H9 (cell line): ENCODE results near the gene CSRNP3. TPM values are rescaled to one million over a fixed set of nuclear protein-coding genes. Genes with fewer than 3 reads are reported as not detected.

ENCODE experiments used
- DNase-seq: peaks from one replicate; pipeline ENCODE4 v3.0.0-alpha.2; 2017
- H2AFZ ChIP-seq: one replicate; pipeline ENCODE4 v1.6.1; 2013; ENCODE audit warnings: mild to moderate bottlenecking, low read length, control low read depth, moderate library complexity
- H2AK5ac ChIP-seq: 2 replicates; pipeline ENCODE4 v1.6.1; 2013; ENCODE audit warnings: low read length, control low read depth, mixed read lengths; ENCODE audit not compliant: insufficient read length
- H2BK120ac ChIP-seq: one replicate; pipeline ENCODE4 v1.6.1; 2013; ENCODE audit warnings: low read depth, mild to moderate bottlenecking, low read length, control low read depth, inconsistent platforms; ENCODE audit not compliant: poor library complexity, severe bottlenecking
- H2BK12ac ChIP-seq: 2 replicates; pipeline ENCODE4 v1.6.1; 2013; ENCODE audit warnings: low read length, control low read depth, mixed read lengths, low read depth; ENCODE audit not compliant: insufficient read length
- H2BK15ac ChIP-seq: 2 replicates; pipeline ENCODE4 v1.6.1; 2013; ENCODE audit warnings: low read depth, low read length, control low read depth
- H2BK20ac ChIP-seq: one replicate; pipeline ENCODE4 v1.6.1; 2013; ENCODE audit warnings: low read depth, mild to moderate bottlenecking, low read length, control low read depth, inconsistent platforms; ENCODE audit not compliant: poor library complexity, severe bottlenecking
- H2BK5ac ChIP-seq: 2 replicates; pipeline ENCODE4 v1.6.1; 2013; ENCODE audit warnings: low read length, control low read depth, mixed read lengths; ENCODE audit not compliant: insufficient read length
- H3K14ac ChIP-seq: 2 replicates; pipeline ENCODE4 v1.6.1; 2013; ENCODE audit warnings: low read length, control low read depth; ENCODE audit not compliant: insufficient read depth
- H3K18ac ChIP-seq: 2 replicates; pipeline ENCODE4 v1.6.1; 2013; ENCODE audit warnings: low read depth, mild to moderate bottlenecking, mixed read lengths, low read length, control low read depth; ENCODE audit not compliant: insufficient read length
- H3K23ac ChIP-seq: 2 replicates; pipeline ENCODE4 v1.6.1; 2013; ENCODE audit warnings: low read length, control low read depth, mixed read lengths, low read depth; ENCODE audit not compliant: insufficient read length
- H3K23me2 ChIP-seq: 2 replicates; pipeline ENCODE4 v1.6.1; 2013; ENCODE audit warnings: low read depth, mild to moderate bottlenecking, mixed read lengths, low read length, control low read depth; ENCODE audit not compliant: insufficient read length, poor library complexity, severe bottlenecking
- H3K27ac ChIP-seq: 2 replicates; pipeline ENCODE4 v1.5.1; 2013; ENCODE audit warnings: low read length, control low read depth, mixed read lengths, low read depth; ENCODE audit not compliant: insufficient read length
- H3K27me3 ChIP-seq: 2 replicates; pipeline ENCODE4 v1.6.1; 2013; ENCODE audit warnings: low read length, control low read depth, inconsistent platforms; ENCODE audit not compliant: insufficient read depth
- H3K4ac ChIP-seq: 2 replicates; pipeline ENCODE4 v1.6.1; 2013; ENCODE audit warnings: low read depth, mild to moderate bottlenecking, control low read depth, inconsistent platforms, low read length, moderate library complexity
- H3K4me1 ChIP-seq: 2 replicates; pipeline ENCODE4 v1.6.1; 2013; ENCODE audit warnings: low read length, control low read depth, inconsistent platforms; ENCODE audit not compliant: insufficient read depth
- H3K4me2 ChIP-seq: 2 replicates; pipeline ENCODE4 v1.6.1; 2013; ENCODE audit warnings: low read length, control low read depth, mixed read lengths; ENCODE audit not compliant: insufficient read length, insufficient read depth
- H3K56ac ChIP-seq: 2 replicates; pipeline ENCODE4 v1.6.1; 2013; ENCODE audit warnings: low read depth, mild to moderate bottlenecking, mixed read lengths, low read length, control low read depth; ENCODE audit not compliant: insufficient read length
- H3K79me1 ChIP-seq: 2 replicates; pipeline ENCODE4 v1.6.1; 2013; ENCODE audit warnings: low read depth, mild to moderate bottlenecking, moderate library complexity, low read length, control low read depth, inconsistent platforms; ENCODE audit not compliant: insufficient read depth, poor library complexity, severe bottlenecking
- H3K79me2 ChIP-seq: 2 replicates; pipeline ENCODE4 v1.6.1; 2013; ENCODE audit warnings: low read length, control low read depth, inconsistent platforms; ENCODE audit not compliant: insufficient read depth
- H3K9ac ChIP-seq: 2 replicates; pipeline ENCODE4 v1.6.1; 2013; ENCODE audit warnings: low read length, control low read depth, mixed read lengths; ENCODE audit not compliant: insufficient read length; ENCODE audit errors: extremely low read depth
- H3K9me3 ChIP-seq: one replicate; pipeline ENCODE4 v1.6.1; 2013; ENCODE audit warnings: low read depth, low read length, inconsistent platforms; ENCODE audit not compliant: control insufficient read depth
- H3T11ph ChIP-seq: one replicate; pipeline ENCODE4 v1.6.1; 2013; ENCODE audit warnings: mild to moderate bottlenecking, low read length, control low read depth, inconsistent platforms
- H4K20me1 ChIP-seq: one replicate; pipeline ENCODE4 v1.6.1; 2013; ENCODE audit not compliant: control insufficient read depth, insufficient read length, insufficient read depth
- H4K5ac ChIP-seq: 2 replicates; pipeline ENCODE4 v1.6.1; 2013; ENCODE audit warnings: low read depth, mild to moderate bottlenecking, mixed read lengths, low read length, control low read depth; ENCODE audit not compliant: insufficient read length
- H4K8ac ChIP-seq: replicated peaks from 2 replicates; pipeline ENCODE4 v1.6.1; 2013; ENCODE audit warnings: low read length, control low read depth, mixed read lengths, low read depth; ENCODE audit not compliant: insufficient read length
- H4K91ac ChIP-seq: 2 replicates; pipeline ENCODE4 v1.6.1; 2013; ENCODE audit warnings: low read depth, mild to moderate bottlenecking, moderate library complexity, mixed read lengths, low read length, control low read depth; ENCODE audit not compliant: insufficient read length
- H3K27ac Mint-ChIP-seq, 3 experiments: 2 replicates in 2 of 3; 3 replicates in 1 of 3; pipeline ENCODE4 v1.8.0; 2020 to 2021; ENCODE audit warnings: mixed read lengths in 3 of 3, mild to moderate bottlenecking in 1 of 3, moderate library complexity in 1 of 3
- H3K27me3 Mint-ChIP-seq: 2 replicates; pipeline ENCODE4 v1.8.0; 2021; ENCODE audit warnings: low read depth, mild to moderate bottlenecking, moderate library complexity, mixed read lengths
- H3K36me3 Mint-ChIP-seq, 3 experiments: 2 replicates in 2 of 3; 3 replicates in 1 of 3; pipeline ENCODE4 v1.8.0; 2020 to 2021; ENCODE audit warnings: low read depth in 3 of 3, mixed read lengths in 3 of 3; ENCODE audit not compliant: insufficient read depth in 1 of 3
- H3K4me1 Mint-ChIP-seq, 2 experiments: 2 replicates each; pipeline ENCODE4 v1.8.0; 2020; ENCODE audit warnings: mixed read lengths in 2 of 2
- H3K4me3 Mint-ChIP-seq, 2 experiments: 2 replicates in 1 of 2; 3 replicates in 1 of 2; pipeline ENCODE4 v1.8.0; 2020 to 2021; ENCODE audit warnings: mild to moderate bottlenecking in 2 of 2, mixed read lengths in 2 of 2, moderate library complexity in 1 of 2
- H3K9me3 Mint-ChIP-seq, 2 experiments: 2 replicates in 1 of 2; 3 replicates in 1 of 2; pipeline ENCODE4 v1.8.0; 2020; ENCODE audit warnings: mild to moderate bottlenecking in 2 of 2, mixed read lengths in 2 of 2, moderate library complexity in 1 of 2
- WGBS: extraction: QIAGEN DNeasy Blood & Tissue Kit; methylation state at CpG from one replicate; pipeline ENCODE4 v1.1.7; 2013; ENCODE audit warnings: missing lambda C conversion rate, low lambda C conversion rate, mixed read lengths; ENCODE audit not compliant: insufficient read length; ENCODE audit errors: extremely low coverage; 5-methylcytosine and 5-hydroxymethylcytosine counted together
- total RNA-seq: library from RNA; stranded (reverse); gene quantifications from 2 replicates; pipeline ENCODE4 v1.2.1, GENCODE V29; 2021
- TF ChIP-seq, protein P1 (sequence below): fragments of 200-600 bp; sonication (generic); conservative IDR thresholded peaks from 3 replicates; pipeline ENCODE4 v1.8.0; 2021; ENCODE audit warnings: antibody characterized with exemption, mild to moderate bottlenecking

Gene CSRNP3
- total RNA-seq, 1 experiment from 2014 or later: 3.6 TPM

GRCh38 chr2:165633431-165633830 is 163.9 kb downstream of the CSRNP3 start:
- DNase-seq: no peak

More at GRCh38 chr2:165633431-165633830, 163.9 kb downstream of the CSRNP3 start:
- no peak overlapping the region for H4K8ac ChIP-seq
- peak overlapping the region; percentile 96 for H3K27ac ChIP-seq
- WGBS: no CpG with 5 or more reads among the region's 3 CpGs
- TF ChIP-seq, protein P1, sequence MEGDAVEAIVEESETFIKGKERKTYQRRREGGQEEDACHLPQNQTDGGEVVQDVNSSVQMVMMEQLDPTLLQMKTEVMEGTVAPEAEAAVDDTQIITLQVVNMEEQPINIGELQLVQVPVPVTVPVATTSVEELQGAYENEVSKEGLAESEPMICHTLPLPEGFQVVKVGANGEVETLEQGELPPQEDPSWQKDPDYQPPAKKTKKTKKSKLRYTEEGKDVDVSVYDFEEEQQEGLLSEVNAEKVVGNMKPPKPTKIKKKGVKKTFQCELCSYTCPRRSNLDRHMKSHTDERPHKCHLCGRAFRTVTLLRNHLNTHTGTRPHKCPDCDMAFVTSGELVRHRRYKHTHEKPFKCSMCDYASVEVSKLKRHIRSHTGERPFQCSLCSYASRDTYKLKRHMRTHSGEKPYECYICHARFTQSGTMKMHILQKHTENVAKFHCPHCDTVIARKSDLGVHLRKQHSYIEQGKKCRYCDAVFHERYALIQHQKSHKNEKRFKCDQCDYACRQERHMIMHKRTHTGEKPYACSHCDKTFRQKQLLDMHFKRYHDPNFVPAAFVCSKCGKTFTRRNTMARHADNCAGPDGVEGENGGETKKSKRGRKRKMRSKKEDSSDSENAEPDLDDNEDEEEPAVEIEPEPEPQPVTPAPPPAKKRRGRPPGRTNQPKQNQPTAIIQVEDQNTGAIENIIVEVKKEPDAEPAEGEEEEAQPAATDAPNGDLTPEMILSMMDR: no peak
- no peaks in the 10 kb centered on the region for H3K9me3 Mint-ChIP-seq
- no peaks in the 10 kb centered on the region for H3K9me3 ChIP-seq
- peaks cover 7% of the 10 kb centered on the region; the same call in 1 of the 2 replicates for H3K4me1 ChIP-seq
- peak overlapping the region; percentile 47 for H2BK5ac ChIP-seq
- H3K79me2 ChIP-seq: no peaks in the 10 kb centered on the region
- H2BK120ac ChIP-seq: no peak overlapping the region
- no peak overlapping the region for H3T11ph ChIP-seq
- H3K27ac Mint-ChIP-seq: peak overlapping the region; percentile 37 to 87 (median 87)
- peak overlapping the region; percentile 48 for H3K4me2 ChIP-seq
- H3K18ac ChIP-seq: no peak overlapping the region
- no peak overlapping the region for H3K14ac ChIP-seq
- peak overlapping the region; percentile 68 for H2AK5ac ChIP-seq
- H4K91ac ChIP-seq: no peak overlapping the region
- H3K4me1 Mint-ChIP-seq: peaks cover 56 to 58% of the 10 kb centered on the region in 2 experiments
- H3K23me2 ChIP-seq: no peaks in the 10 kb centered on the region
- no peak overlapping the region for H3K23ac ChIP-seq
- H3K4ac ChIP-seq: no peak overlapping the region
- peak overlapping the region in 1 of 2 experiments; percentile 36; a peak in 3 of 5 replicates for H3K4me3 Mint-ChIP-seq
- peaks cover 2% of the 10 kb centered on the region for H4K20me1 ChIP-seq
- no peak overlapping the region for H4K5ac ChIP-seq
- H3K79me1 ChIP-seq: no peaks in the 10 kb centered on the region
- H2BK20ac ChIP-seq: no peak overlapping the region
- H3K27me3 Mint-ChIP-seq: no peaks in the 10 kb centered on the region
- H3K9ac ChIP-seq: no peak overlapping the region
- no peak overlapping the region for H2BK12ac ChIP-seq
- H3K36me3 Mint-ChIP-seq: no peaks in the 10 kb centered on the region; a peak in 1 of 7 replicates
- H3K56ac ChIP-seq: no peak overlapping the region
- H2BK15ac ChIP-seq: no peak overlapping the region
- no peak overlapping the region for H2AFZ ChIP-seq
- no peaks in the 10 kb centered on the region for H3K27me3 ChIP-seq
